ENCODE measurements around the gene SMC1B. TPM values are rescaled to one million over a fixed set of nuclear protein-coding genes. Genes with fewer than 3 reads are reported as not detected.

SMC1B gene
- total RNA-seq, 1 donor from 2014 or later: 0.56 TPM

DNA sequence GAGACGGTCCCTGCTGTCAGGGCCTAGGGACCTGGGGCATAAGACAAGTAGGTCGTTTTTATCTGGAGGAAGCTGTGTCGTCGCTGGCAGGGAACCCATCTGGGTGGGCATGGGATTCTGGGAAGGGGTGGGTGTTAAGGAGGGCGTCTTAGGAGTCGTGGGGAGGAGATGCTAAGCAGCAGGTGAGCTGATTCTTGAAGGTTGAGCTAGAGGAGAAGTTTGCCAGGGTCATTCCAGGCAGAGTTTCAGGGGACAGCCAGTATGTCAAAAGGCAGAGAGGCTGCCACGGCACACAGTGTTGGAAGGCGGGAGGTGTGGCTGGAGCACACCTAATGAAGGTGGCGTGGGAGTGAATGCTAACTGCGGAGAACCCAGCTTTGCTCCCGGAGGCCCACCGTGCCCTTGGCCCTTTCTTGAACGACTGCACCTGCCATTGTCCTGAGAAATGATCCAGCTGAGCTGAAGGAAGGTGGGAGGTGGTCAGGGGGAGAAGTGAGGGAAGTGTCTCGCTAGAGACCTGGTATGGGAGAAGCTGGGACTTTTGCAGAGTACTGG is 102.3 kb downstream of the SMC1B start:
- peak overlapping the region; percentile 83 for H3K27ac Mint-ChIP-seq
- peaks cover 54% of the 10 kb centered on the region for H3K4me1 Mint-ChIP-seq
- no peaks in the 10 kb centered on the region for H3K9me3 Mint-ChIP-seq
- DNase-seq: no peak
- H3K4me3 Mint-ChIP-seq: peak overlapping the region; percentile 93
- peaks cover 20% of the 10 kb centered on the region for H3K36me3 Mint-ChIP-seq (ENCODE audit: low read depth)
- no peaks in the 10 kb centered on the region for H3K27me3 Mint-ChIP-seq
- intact Hi-C loops (cut with micrococcal nuclease): loop anchor here (1.0 kb wide), 1 partner anchor 7 kb away; no protein-coding TSS in a partner anchor

DNA sequence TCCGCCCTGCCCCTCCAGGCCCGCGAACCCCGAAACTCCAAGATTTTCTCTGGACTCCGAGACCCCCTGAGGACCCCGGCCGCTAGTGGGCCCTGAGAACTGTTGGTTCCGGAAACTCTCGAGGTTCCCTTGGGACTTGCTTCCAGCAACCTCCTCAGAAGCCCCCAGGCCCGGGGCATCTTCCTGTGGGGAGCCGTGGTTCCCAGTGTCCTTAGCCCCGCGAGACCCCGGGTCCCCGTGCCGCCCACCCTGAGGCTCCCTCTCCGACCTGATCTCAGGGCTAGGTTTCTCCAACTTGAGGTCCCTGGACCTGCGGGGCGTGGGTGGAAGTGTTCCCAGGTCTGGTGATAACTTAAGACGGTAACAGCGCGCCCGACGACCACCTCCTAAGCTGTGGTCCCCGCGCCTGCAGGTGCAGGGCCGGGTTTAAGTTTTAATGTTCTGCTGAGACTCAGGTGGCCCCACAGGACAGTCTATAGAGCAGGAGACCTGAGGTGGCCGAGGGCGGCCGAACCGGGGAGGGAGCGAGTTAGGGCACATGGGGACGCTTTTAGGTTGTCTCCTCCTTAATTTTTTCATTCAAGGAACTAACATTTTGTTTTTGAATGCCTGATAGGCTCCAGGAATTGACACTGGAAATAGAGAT is 102.9 kb downstream of the SMC1B start:
- Mint-ChIP-seq H3K9me3 (no peaks in the 10 kb centered on the region), H3K4me3 (peak overlapping the region; percentile 93), H3K27ac (peak overlapping the region; percentile 83), H3K4me1 (peaks cover 49% of the 10 kb centered on the region), H3K36me3 (ENCODE audit: low read depth) (peaks cover 20% of the 10 kb centered on the region), H3K27me3 (no peaks in the 10 kb centered on the region)
- intact Hi-C loops (cut with micrococcal nuclease): loop anchor here (1.0 kb wide), 1 partner anchor 8 kb away; no protein-coding TSS in a partner anchor
- DNase-seq: peak; percentile 73

DNA sequence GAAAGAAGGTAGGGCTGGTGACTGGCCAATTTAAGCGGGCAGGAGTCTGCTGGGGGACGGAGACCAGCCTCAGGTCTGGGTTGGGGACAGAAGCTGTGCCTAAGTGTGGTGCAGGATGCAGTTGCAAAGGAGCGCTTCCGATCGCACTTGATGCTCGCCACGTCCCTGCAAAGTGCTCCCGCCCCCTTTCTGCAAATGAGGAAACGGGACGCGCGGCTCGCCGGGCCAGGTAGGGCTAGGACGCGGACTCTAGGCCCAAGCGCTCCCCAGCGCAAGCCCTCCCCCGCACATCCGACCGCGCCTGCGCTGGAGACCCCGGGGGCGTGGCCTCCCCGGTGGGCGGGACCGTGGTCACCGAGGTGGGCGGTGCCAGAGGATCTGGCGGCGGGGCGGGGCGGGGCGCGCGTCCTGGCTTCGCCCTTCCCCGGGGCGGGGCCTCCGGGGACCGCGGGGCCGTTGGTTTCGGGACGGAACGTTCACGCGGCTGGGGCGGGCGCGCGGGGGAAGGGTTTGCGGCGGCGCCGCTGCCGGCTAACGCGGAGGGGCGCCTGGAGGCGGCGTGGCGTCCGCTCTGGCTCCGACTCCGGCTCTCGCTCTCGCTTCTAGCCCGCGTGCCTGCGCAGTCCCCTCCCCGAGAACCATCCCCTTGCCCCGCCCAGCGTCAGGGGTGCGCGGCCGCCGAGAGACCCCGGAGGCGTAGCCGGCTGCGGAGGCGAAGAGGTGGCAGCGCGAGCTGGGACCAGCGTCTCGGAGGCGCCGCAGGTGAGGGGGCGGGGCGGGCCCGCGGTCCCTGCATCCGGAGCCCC is 103.8 kb downstream of the SMC1B start, which contains the start of gene FAM118A:
TSS of gene FAM118A (plus strand) at position 513 of the 806 bp plus-strand sequence. CDS start 12,446 bp downstream, outside the sequence.
- peak within 1 kb of the TSS; percentile 91 for H3K27ac Mint-ChIP-seq
- intact Hi-C loops (cut with micrococcal nuclease): loop anchor here (1.0 to 2.0 kb wide), 3 partner anchors 9 to 69 kb away; partner anchors contain the start of gene KIAA0930
- peak; percentile 100 for DNase-seq
- H3K9me3 Mint-ChIP-seq: no peaks in the 10 kb centered on the region
- H3K36me3 Mint-ChIP-seq (ENCODE audit: low read depth): peaks cover 20% of the 10 kb centered on the region
- peaks cover 43% of the 10 kb centered on the region for H3K4me1 Mint-ChIP-seq
- peak within 1 kb of the TSS; percentile 93 for H3K4me3 Mint-ChIP-seq
- H3K27me3 Mint-ChIP-seq: no peaks in the 10 kb centered on the region

DNA sequence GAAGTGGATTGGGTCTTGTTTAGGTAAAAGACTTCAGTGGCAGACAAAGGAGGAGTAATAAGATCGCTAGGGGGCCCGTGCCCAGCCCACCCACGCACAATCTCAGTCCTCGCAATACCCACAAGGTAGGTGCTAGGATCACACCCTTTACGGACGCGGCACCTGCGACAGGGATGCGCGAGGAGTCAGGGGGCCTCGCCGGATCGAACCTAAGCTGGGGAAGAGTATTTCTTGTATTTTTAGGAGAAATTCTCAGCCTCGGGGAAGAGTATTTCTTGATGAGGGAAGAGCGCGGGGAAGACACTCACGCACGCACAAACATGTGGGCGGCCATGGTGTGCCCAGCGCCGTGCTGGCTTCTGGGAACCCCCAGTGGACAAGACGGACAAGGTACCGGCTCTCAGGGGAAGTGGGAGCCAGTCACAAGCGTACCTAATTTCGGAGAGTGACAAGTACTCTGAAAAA is 104.4 kb downstream of the SMC1B start:
- intact Hi-C loops (cut with micrococcal nuclease): loop anchor here (2.0 kb wide), 2 partner anchors 40 to 68 kb away; partner anchors contain the start of gene KIAA0930
- Mint-ChIP-seq H3K4me1 (peaks cover 37% of the 10 kb centered on the region), H3K9me3 (no peaks in the 10 kb centered on the region), H3K4me3 (peak overlapping the region; percentile 93), H3K36me3 (ENCODE audit: low read depth) (peaks cover 18% of the 10 kb centered on the region), H3K27me3 (no peaks in the 10 kb centered on the region), H3K27ac (peak overlapping the region; percentile 91)
- DNase-seq: peak; percentile 72

DNA sequence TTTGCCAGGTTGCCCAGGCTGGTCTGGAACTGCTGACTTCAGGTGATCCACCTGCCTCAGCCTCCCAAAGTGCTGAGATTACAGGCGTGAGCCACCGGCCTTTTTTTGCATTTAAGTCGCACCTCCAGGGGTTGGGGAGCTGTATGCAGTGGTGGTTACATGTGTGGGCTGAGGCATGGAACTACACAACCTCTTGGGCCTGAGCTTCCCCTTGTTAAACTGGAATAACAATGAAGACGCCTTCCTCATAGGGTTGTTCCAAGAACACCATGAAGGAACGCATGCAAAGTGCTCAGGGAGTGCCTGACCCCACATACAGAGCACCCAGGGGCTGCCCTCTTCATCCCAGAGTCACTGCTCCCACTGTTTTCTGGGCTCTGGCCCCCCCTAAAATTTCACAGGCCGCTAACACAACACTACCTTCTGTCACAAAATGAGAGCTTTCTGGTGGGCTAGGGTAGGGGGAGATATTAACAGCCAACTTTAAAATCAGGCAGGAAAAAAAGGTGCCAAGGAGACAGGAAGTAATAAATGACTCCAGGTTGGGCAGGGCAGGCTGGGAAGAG is 104.9 kb downstream of the SMC1B start:
- intact Hi-C loops (cut with micrococcal nuclease): loop anchor here (2.0 kb wide), 2 partner anchors 40 to 68 kb away; partner anchors contain the start of gene KIAA0930
- no peaks in the 10 kb centered on the region for H3K27me3 Mint-ChIP-seq
- H3K36me3 Mint-ChIP-seq (ENCODE audit: low read depth): peaks cover 18% of the 10 kb centered on the region
- H3K27ac Mint-ChIP-seq: peak overlapping the region; percentile 91
- H3K4me3 Mint-ChIP-seq: peak overlapping the region; percentile 93
- H3K4me1 Mint-ChIP-seq: peaks cover 35% of the 10 kb centered on the region
- no peaks in the 10 kb centered on the region for H3K9me3 Mint-ChIP-seq
- DNase-seq: no peak

DNA sequence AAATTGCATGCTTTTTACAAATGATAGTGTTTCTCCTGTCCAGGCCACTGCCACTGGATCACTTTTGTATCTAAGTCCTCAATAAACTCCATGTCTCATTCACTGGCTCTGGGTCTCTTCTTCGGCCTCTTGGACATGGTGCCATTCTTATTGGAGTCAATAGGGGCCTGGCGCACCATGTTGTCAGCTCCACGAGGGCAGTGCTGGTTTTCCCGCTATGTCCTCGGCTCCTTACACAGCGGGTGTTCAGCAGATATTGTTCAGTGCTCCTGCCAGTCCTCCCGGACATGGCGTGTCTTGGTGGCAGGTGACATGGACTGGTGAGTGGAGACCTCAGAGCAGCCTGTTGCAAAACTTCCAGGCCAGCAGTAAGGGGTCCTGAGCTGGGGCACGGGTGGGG is 107.3 kb downstream of the SMC1B start:
- peaks cover 4% of the 10 kb centered on the region for H3K36me3 Mint-ChIP-seq (ENCODE audit: low read depth)
- no peak for DNase-seq
- intact Hi-C loops (cut with micrococcal nuclease): no loop called here
- H3K27ac Mint-ChIP-seq: no peak overlapping the region
- H3K4me1 Mint-ChIP-seq: peaks cover 20% of the 10 kb centered on the region
- no peaks in the 10 kb centered on the region for H3K27me3 Mint-ChIP-seq
- no peak overlapping the region for H3K4me3 Mint-ChIP-seq
- no peaks in the 10 kb centered on the region for H3K9me3 Mint-ChIP-seq

DNA sequence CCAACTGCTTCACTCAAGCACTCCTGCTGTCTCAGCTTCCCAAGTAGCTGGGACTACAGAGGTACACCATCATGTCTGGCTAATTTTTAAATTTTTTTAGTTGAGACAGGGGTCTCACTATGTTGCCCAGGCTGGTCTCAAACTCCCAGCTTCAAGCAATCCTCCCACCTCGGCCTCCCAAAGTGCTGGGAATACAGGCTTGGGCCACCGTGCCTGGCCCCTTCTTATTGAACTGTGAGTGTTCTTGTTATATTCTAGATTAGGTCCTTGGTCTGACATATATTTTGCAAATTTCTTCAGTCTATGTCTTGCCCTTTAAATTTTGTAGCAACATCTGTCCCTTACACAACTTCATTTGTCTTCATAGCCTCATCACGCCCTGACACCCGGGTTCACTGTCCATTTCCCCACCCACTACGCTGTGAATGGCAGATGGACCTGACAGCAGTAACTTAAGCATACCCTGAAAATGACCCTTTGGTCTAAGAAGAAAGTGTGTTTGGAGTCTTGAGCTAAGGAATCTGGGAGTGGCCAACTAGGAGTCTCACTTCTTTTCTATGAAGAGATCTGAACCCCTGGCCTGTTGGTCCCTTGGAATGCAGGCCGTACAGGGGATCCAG is 107.8 kb downstream of the SMC1B start:
- H3K9me3 Mint-ChIP-seq: no peaks in the 10 kb centered on the region

DNA sequence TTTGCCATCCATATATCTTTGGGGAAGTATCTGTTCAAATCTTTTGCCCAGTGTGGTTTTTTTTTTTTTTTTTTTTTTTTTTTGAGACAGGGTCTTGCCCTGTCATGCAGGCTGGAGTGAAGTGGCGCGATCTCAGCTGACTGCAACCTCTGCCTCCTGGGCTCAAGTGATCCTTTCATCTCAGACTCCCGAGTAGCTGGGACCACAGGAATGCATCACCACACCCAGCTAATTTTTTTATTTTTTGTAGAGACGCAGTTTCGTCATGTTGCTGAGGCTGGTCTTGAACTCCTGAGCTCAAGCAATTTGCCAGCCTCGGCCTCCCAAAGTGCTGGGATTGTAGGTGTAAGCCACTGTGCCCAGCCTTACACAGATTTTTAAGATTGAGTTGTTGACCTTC is 108.4 kb downstream of the SMC1B start:
- no peaks in the 10 kb centered on the region for H3K27me3 Mint-ChIP-seq
- H3K9me3 Mint-ChIP-seq: no peaks in the 10 kb centered on the region
- no peak overlapping the region for H3K4me3 Mint-ChIP-seq
- intact Hi-C loops (cut with micrococcal nuclease): no loop called here
- no peaks in the 10 kb centered on the region for H3K36me3 Mint-ChIP-seq (ENCODE audit: low read depth)
- DNase-seq: no peak
- H3K27ac Mint-ChIP-seq: no peak overlapping the region
- H3K4me1 Mint-ChIP-seq: peaks cover 14% of the 10 kb centered on the region

More for the DNA sequence above, 107.8 kb downstream of the SMC1B start:
- no peak for DNase-seq
- peaks cover 15% of the 10 kb centered on the region for H3K4me1 Mint-ChIP-seq
- no peak overlapping the region for H3K4me3 Mint-ChIP-seq
- no peaks in the 10 kb centered on the region for H3K27me3 Mint-ChIP-seq
- intact Hi-C loops (cut with micrococcal nuclease): no loop called here
- no peaks in the 10 kb centered on the region for H3K36me3 Mint-ChIP-seq (ENCODE audit: low read depth)
- H3K27ac Mint-ChIP-seq: no peak overlapping the region

DNA sequence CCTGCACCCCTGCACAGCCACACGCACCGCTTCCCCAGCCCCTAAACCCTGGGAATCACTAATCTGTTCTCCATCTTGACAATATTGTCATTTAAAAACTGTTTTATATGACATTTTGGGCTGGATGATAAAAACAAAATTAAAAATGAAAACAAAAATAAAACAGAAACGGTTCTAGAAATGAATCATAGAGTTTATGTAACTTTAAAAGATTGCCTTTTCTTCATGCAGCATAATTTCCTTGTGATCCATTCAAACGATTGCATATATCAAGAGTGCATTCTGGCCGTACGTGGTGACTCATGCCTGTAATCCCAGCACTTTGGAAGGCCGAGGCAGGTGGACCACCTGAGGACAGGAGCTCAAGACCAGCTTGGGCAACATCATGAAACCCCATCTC is 110.2 kb downstream of the SMC1B start:
- peaks cover 4% of the 10 kb centered on the region for H3K4me1 Mint-ChIP-seq
- intact Hi-C loops (cut with micrococcal nuclease): no loop called here
- H3K27me3 Mint-ChIP-seq: no peaks in the 10 kb centered on the region
- H3K9me3 Mint-ChIP-seq: no peaks in the 10 kb centered on the region
- no peaks in the 10 kb centered on the region for H3K36me3 Mint-ChIP-seq (ENCODE audit: low read depth)
- no peak overlapping the region for H3K4me3 Mint-ChIP-seq
- no peak for DNase-seq
- no peak overlapping the region for H3K27ac Mint-ChIP-seq

DNA sequence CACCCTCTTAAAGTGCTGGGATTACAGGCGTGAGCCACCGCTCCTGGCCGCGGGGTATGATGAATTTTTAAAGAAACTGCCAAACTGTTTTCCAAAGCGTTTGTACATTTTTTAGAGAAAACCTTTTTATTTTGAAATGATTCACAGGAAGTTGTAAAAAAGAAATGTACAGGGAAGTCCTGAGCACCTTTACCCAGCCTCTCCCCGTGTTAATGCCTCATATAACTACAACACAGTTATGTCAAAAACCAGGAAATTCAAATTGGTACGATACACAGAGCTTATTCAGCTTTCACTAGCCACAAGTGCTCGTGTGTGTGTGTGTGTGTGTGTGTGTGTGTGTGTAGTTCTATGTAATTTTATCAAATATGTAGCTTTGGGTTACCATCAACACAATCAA is 110.6 kb downstream of the SMC1B start:
- Mint-ChIP-seq H3K27ac (no peak overlapping the region), H3K4me1 (peaks cover 5% of the 10 kb centered on the region), H3K36me3 (ENCODE audit: low read depth) (no peaks in the 10 kb centered on the region), H3K9me3 (no peaks in the 10 kb centered on the region), H3K4me3 (no peak overlapping the region), H3K27me3 (no peaks in the 10 kb centered on the region)
- intact Hi-C loops (cut with micrococcal nuclease): no loop called here
- DNase-seq: no peak

DNA sequence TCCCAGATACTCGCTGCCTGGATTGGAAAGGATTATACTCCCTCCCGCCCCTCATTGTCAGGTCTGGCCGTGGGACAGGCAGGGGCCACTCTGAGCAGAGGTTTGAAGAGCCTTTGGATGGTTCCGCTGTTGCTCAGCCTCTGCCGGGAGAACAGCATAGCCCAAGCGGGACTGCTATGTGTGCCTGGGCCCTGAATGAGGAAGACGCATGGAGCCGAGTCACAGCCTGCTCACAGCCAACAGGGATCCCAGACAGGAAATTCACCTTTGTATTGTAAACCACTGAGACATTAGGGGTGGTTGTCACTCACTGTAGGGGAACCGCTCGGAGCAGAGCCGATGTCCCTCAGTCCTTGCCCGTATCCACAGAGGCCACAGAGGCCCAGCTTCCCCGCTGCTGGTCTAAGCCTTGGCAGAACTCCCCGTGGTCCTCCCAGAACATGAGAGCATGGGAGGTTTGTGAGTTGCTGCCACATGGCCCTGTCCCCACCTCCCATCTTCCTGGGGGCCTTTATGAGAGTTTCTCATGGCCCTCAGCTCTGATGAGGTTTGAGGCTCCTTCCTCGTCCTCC is 114.4 kb downstream of the SMC1B start:
- Mint-ChIP-seq H3K36me3 (ENCODE audit: low read depth) (no peaks in the 10 kb centered on the region), H3K27me3 (no peaks in the 10 kb centered on the region), H3K4me3 (no peak overlapping the region), H3K27ac (no peak overlapping the region), H3K9me3 (no peaks in the 10 kb centered on the region), H3K4me1 (peaks cover 17% of the 10 kb centered on the region)
- intact Hi-C loops (cut with micrococcal nuclease): no loop called here
- no peak for DNase-seq

DNA sequence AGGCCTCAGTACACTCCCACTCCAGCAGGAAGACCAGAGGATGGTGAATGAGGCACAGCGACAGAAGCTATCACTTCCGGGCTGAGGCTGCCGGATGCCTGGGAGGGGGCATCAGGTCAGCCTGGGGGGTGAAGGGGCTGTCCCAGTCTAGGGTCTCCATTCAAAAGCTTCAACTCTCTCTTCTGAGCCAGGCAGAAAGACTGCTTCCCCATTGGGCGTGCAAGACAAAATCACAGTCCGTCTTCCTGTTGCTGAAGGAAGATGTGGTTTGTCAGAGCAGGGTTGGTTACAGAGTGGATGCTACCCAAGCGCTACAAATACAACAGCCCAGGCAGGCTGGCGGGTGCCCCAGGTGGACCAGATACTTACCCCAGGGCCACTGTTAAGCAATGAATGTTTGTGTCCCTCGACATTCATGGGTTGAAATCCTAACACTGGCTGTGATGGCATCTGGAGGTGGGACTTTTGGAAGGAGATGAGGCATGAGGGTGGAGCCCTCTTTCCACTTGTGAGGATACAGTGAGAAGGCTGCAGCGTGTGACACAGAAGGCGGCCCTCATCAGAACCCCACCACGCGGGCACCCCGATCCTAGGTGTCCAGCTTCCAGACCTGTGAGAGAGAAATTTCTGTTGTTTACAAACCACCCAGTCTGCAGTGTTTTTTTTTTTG is 116.6 kb downstream of the SMC1B start:
- Mint-ChIP-seq H3K27me3 (no peaks in the 10 kb centered on the region), H3K36me3 (ENCODE audit: low read depth) (no peaks in the 10 kb centered on the region), H3K4me1 (peaks cover 13% of the 10 kb centered on the region), H3K27ac (peak overlapping the region; percentile 81), H3K4me3 (peak overlapping the region; percentile 44), H3K9me3 (no peaks in the 10 kb centered on the region)
- DNase-seq: peak; percentile 83
- intact Hi-C loops (cut with micrococcal nuclease): no loop called here
